Left lung (tissue), 10 donors: ENCODE data around the gene NT5DC2. TPM values are rescaled to one million over a fixed set of nuclear protein-coding genes. Genes with fewer than 3 reads are reported as not detected.

Source experiments
- ATAC-seq: fragments of 200-7000 bp; cut with Tn5 transposase; one replicate; pipeline ENCODE4 v1.9.1; 2020; ENCODE audit warnings: moderate library complexity
- DNase-seq, 4 donors: peaks; one replicate each; pipeline ENCODE4 v3.0.0-alpha.2; 2013 to 2020
- H3K27ac ChIP-seq, 2 donors: fragments of 200-600 bp; sonication (generic) in 1 of 2; one replicate each; pipeline versions ENCODE4 v1.5.0 to v1.8.0; 2020 to 2021
- H3K27me3 ChIP-seq, 2 donors: fragments of 200-600 bp; sonication (generic) in 1 of 2; one replicate each; pipeline versions ENCODE4 v1.5.0 to v1.8.0; 2020 to 2021
- H3K36me3 ChIP-seq, 2 donors: fragments of 200-600 bp; sonication (generic) in 1 of 2; one replicate each; pipeline versions ENCODE4 v1.5.0 to v1.8.0; 2020 to 2021
- H3K4me1 ChIP-seq, 2 donors: fragments of 200-600 bp; one replicate each; pipeline ENCODE4 v1.8.0; 2021
- H3K4me3 ChIP-seq, 2 donors: fragments of 200-600 bp; sonication (generic) in 1 of 2; one replicate each; pipeline versions ENCODE4 v1.5.0 to v1.8.0; 2020 to 2021; ENCODE audit warnings: mild to moderate bottlenecking in 1 of 2
- H3K9me3 ChIP-seq, 2 donors: fragments of 200-600 bp; sonication (generic) in 1 of 2; one replicate each; pipeline versions ENCODE4 v1.5.0 to v1.8.0; 2020 to 2021
- intact Hi-C, 2 donors: fragments of 100-400 bp; cut with DNase I; formaldehyde crosslinking; loops; one replicate each; pipeline versions ENCODE4 v1.11.2 to v1.14.2; 2022
- polyA plus RNA-seq, 6 donors: library from polyadenylated mRNA; unstranded; fragments of 120-200 nt; gene quantifications; one replicate each; pipeline ENCODE4 v1.2.1, GENCODE V29; 2013; ENCODE audit not compliant: insufficient read length in 6 of 6
- total RNA-seq, 2 donors: library from RNA; stranded (reverse); fragmentation: NEBNext Ultra II Directional; extraction: Animal tissue kit (Norgen Biotek cat#: 25700); gene quantifications; one replicate each; pipeline ENCODE4 v1.2.1, GENCODE V29; 2021
- TF ChIP-seq, protein P1 (sequence below), 2 donors: fragments of 200-600 bp; sonication (generic) in 1 of 2; IDR thresholded peaks; one replicate each; pipeline versions ENCODE4 v1.5.0 to v1.8.0; 2021; ENCODE audit warnings: antibody characterized with exemption in 2 of 2
- donor health status: DM: no; HTN: yes; CAD: no.
- donor health status: DM: no; HTN: no; CAD: no.

Gene NT5DC2
- total and polyA plus RNA-seq, 8 donors = 81.8 to 365 (median 247) TPM

DNA sequence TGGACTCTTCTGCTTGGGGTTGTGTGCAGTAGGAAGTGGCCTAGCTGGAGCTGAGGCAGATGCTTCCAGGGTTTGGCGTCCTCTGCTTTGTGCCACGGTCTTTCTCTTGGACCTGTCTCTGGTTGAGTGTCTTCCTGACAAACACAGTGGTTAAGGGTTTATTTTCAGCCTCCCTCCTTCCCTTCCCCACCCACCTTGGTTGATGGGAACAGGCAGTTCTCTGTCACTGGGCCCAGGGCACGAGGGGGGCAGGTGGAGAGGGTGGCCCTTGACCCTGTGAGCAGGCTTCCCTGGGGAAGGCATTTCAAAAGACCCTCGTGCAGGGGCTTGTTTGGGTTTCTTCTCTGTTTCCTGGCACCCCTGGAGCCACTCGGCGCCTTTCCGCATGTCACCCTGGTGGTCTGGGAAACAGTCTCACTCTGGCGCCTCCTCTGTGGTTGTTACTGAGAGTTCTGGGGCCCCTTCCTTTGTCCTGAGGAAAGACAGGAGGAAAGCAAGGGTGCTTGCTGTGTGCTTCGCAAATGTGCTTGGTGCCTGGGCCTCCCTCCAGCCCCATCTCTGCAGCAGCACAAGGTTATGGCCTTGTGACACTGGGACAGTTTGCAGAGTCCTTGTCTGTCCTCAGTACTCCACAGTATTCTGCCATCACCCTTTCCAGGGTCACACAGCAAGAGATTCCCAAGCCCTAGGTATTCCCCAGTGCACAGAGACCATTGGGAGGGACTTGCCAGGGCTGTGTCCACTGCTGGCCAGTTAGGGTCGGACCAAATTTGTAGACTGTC is 48.8 kb downstream of the NT5DC2 start:
- ATAC-seq = no peak
- H3K36me3 ChIP-seq = peaks cover 0 to 90% of the 10 kb centered on the region in 2 donors
- intact Hi-C loops = no loop called here
- H3K9me3 ChIP-seq = no peaks in the 10 kb centered on the region
- TF ChIP-seq, protein P1, sequence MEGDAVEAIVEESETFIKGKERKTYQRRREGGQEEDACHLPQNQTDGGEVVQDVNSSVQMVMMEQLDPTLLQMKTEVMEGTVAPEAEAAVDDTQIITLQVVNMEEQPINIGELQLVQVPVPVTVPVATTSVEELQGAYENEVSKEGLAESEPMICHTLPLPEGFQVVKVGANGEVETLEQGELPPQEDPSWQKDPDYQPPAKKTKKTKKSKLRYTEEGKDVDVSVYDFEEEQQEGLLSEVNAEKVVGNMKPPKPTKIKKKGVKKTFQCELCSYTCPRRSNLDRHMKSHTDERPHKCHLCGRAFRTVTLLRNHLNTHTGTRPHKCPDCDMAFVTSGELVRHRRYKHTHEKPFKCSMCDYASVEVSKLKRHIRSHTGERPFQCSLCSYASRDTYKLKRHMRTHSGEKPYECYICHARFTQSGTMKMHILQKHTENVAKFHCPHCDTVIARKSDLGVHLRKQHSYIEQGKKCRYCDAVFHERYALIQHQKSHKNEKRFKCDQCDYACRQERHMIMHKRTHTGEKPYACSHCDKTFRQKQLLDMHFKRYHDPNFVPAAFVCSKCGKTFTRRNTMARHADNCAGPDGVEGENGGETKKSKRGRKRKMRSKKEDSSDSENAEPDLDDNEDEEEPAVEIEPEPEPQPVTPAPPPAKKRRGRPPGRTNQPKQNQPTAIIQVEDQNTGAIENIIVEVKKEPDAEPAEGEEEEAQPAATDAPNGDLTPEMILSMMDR (IDR thresholded peaks at IDR 0.05) = no peak
- H3K27me3 ChIP-seq = no peaks in the 10 kb centered on the region
- peak overlapping the region in 1 of 2 donors; percentile 40 for H3K27ac ChIP-seq
- DNase-seq = peak in 1 of 4 donors; percentile 29
- H3K4me3 ChIP-seq = no peak overlapping the region
- peaks cover 0 to 8% of the 10 kb centered on the region in 2 donors for H3K4me1 ChIP-seq

DNA sequence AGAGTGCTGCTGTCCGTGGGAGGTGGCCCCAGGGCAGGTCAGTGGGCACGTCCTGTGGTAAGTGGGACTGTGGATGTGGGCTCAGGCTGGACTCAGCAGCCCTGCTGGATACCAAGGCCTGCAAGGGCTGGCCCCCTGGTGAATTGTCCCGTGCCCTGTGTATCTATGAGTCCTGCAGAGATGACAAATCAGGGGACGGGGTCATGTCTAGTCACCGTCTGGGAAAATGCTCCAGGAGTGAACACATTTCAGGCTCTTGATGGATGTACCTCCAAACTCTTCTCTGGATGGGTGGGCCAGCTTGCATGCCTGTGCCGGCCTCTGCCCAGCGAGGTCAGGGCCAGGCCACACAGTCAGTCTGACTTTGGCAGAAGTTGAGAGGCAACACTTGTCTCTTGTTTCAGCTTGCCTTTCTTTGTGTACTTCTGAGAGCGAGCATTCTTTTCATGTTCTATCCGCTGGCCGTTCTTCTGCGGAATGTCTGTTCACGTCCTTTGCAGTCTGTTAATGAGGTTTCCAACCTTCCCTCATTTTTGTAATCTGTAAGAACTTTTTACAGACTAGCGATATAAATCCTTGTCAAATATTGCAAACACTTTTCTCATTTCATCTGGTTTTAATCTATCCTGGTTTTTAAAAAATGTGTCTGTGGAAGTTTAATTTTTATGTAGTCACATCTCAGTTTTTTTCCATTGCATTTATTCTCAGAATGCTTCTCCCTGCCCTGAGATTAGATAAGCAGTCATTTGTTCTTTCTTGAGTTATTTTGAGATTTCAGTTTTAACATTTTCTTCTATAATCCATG is 49.9 kb downstream of the NT5DC2 start:
- Histone ChIP-seq H3K4me1 (peaks cover 0 to 4% of the 10 kb centered on the region in 2 donors), H3K9me3 (no peaks in the 10 kb centered on the region), H3K4me3 (no peak overlapping the region), H3K27ac (peak overlapping the region; percentile 16 to 40), H3K36me3 (peaks cover 0 to 90% of the 10 kb centered on the region in 2 donors), H3K27me3 (no peaks in the 10 kb centered on the region)
- ATAC-seq = peak; percentile 17
- DNase-seq = peak in 3 of 4 donors; percentile 22 to 53 (median 38)
- intact Hi-C loops = no loop called here
- TF ChIP-seq, protein P1 (IDR thresholded peaks at IDR 0.05) = no peak

GRCh38 chr3:52483081-52483480 is 50.6 kb downstream of the NT5DC2 start:
- no peaks in the 10 kb centered on the region for H3K27me3 ChIP-seq
- H3K36me3 ChIP-seq = peaks cover 0 to 90% of the 10 kb centered on the region in 2 donors
- no peak for ATAC-seq
- H3K27ac ChIP-seq = peak overlapping the region in 1 of 2 donors; percentile 16
- TF ChIP-seq, protein P1 (IDR thresholded peaks at IDR 0.05) = no peak
- H3K9me3 ChIP-seq = no peaks in the 10 kb centered on the region
- DNase-seq = peak in 1 of 4 donors; percentile 76
- intact Hi-C loops = no loop called here
- peaks cover 0 to 4% of the 10 kb centered on the region in 2 donors for H3K4me1 ChIP-seq
- no peak overlapping the region for H3K4me3 ChIP-seq

GRCh38 chr3:52481819-52482521 is 51.7 kb downstream of the NT5DC2 start:
- TF ChIP-seq, protein P1 (IDR thresholded peaks at IDR 0.05) = peak in 1 of 2 donors; percentile 24
- no peaks in the 10 kb centered on the region for H3K9me3 ChIP-seq
- intact Hi-C loops = no loop called here
- peaks cover 0 to 90% of the 10 kb centered on the region in 2 donors for H3K36me3 ChIP-seq
- ATAC-seq (no peak), DNase-seq (peak in 1 of 4 donors; percentile 77)
- H3K4me1 ChIP-seq = peaks cover 0 to 4% of the 10 kb centered on the region in 2 donors
- no peak overlapping the region for H3K4me3 ChIP-seq
- no peaks in the 10 kb centered on the region for H3K27me3 ChIP-seq
- no peak overlapping the region for H3K27ac ChIP-seq
